ENCODE data around the gene PDZRN3. TPM values are rescaled to one million over a fixed set of nuclear protein-coding genes. Genes with fewer than 3 reads are reported as not detected.

Gene PDZRN3
- total and polyA plus RNA-seq, 5 donors from 2014 or later, result not detected

GRCh38 chr3:73381551-73381950 lies 243.2 kb downstream of the PDZRN3 start:
- H3K4me3 Mint-ChIP-seq, result no peak overlapping the region
- Histone ChIP-seq H3K4me3 (ENCODE audit: low read depth, low read length) (no peak overlapping the region), H3K4me1 (ENCODE audit: control insufficient read depth, insufficient read depth, low read length, poor library complexity, severe bottlenecking) (no peaks in the 10 kb centered on the region), H3K27ac (ENCODE audit: insufficient read depth, low read length, poor library complexity, severe bottlenecking) (no peak overlapping the region), H3K27me3 (ENCODE audit: control insufficient read depth, insufficient read depth, low read length) (no peaks in the 10 kb centered on the region), H3K36me3 (ENCODE audit: control insufficient read depth, insufficient read depth, low read length) (no peaks in the 10 kb centered on the region), H3K9me3 (ENCODE audit: control insufficient read depth in 2 of 2, low read length in 2 of 2) (no peaks in the 10 kb centered on the region)
- no peaks in the 10 kb centered on the region for H3K36me3 Mint-ChIP-seq
- DNase-seq (no peak), ATAC-seq (ENCODE audit: low read depth in 2 of 2) (no peak)
- no peak overlapping the region for H3K27ac Mint-ChIP-seq
- H3K9me3 Mint-ChIP-seq, result peaks cover 0 to 5% (median 4%) of the 10 kb centered on the region in 7 donors
- no peaks in the 10 kb centered on the region for H3K27me3 Mint-ChIP-seq
- H3K4me1 Mint-ChIP-seq, result no peaks in the 10 kb centered on the region

GRCh38 chr3:73380735-73381532 lies 243.8 kb downstream of the PDZRN3 start:
- no peaks in the 10 kb centered on the region for H3K4me1 ChIP-seq (ENCODE audit: control insufficient read depth, insufficient read depth, low read length, poor library complexity, severe bottlenecking)
- no peak overlapping the region for H3K4me3 ChIP-seq (ENCODE audit: low read depth, low read length)
- no peaks in the 10 kb centered on the region for H3K36me3 ChIP-seq (ENCODE audit: control insufficient read depth, insufficient read depth, low read length)
- no peak overlapping the region for H3K27ac ChIP-seq (ENCODE audit: insufficient read depth, low read length, poor library complexity, severe bottlenecking)
- H3K4me3 Mint-ChIP-seq, result no peak overlapping the region
- no peaks in the 10 kb centered on the region for H3K27me3 ChIP-seq (ENCODE audit: control insufficient read depth, insufficient read depth, low read length)
- H3K4me1 Mint-ChIP-seq, result no peaks in the 10 kb centered on the region
- H3K27me3 Mint-ChIP-seq, result no peaks in the 10 kb centered on the region
- H3K36me3 Mint-ChIP-seq, result no peaks in the 10 kb centered on the region
- H3K9me3 ChIP-seq (ENCODE audit: control insufficient read depth in 2 of 2, low read length in 2 of 2), result no peaks in the 10 kb centered on the region
- ATAC-seq (ENCODE audit: low read depth in 2 of 2) (no peak), DNase-seq (no peak)
- H3K27ac Mint-ChIP-seq, result no peak overlapping the region
- peaks cover 0 to 5% (median 4%) of the 10 kb centered on the region in 7 donors for H3K9me3 Mint-ChIP-seq

- Mint-ChIP-seq H3K27ac (no peak overlapping the region), H3K9me3 (peaks cover 0 to 11% (median 4%) of the 10 kb centered on the region in 7 donors), H3K4me3 (no peak overlapping the region), H3K27me3 (no peaks in the 10 kb centered on the region), H3K4me1 (no peaks in the 10 kb centered on the region), H3K36me3 (no peaks in the 10 kb centered on the region)
- Histone ChIP-seq H3K27me3 (ENCODE audit: control insufficient read depth, insufficient read depth, low read length) (no peaks in the 10 kb centered on the region), H3K9me3 (ENCODE audit: control insufficient read depth in 2 of 2, low read length in 2 of 2) (no peaks in the 10 kb centered on the region), H3K27ac (ENCODE audit: insufficient read depth, low read length, poor library complexity, severe bottlenecking) (no peak overlapping the region), H3K36me3 (ENCODE audit: control insufficient read depth, insufficient read depth, low read length) (no peaks in the 10 kb centered on the region), H3K4me3 (ENCODE audit: low read depth, low read length) (no peak overlapping the region), H3K4me1 (ENCODE audit: control insufficient read depth, insufficient read depth, low read length, poor library complexity, severe bottlenecking) (no peaks in the 10 kb centered on the region)
- ATAC-seq (ENCODE audit: low read depth in 2 of 2) (no peak), DNase-seq (no peak)
Observed at GRCh38 chr3:73379465-73379864, 245.3 kb downstream of the PDZRN3 start.

- H3K27me3 ChIP-seq (ENCODE audit: control insufficient read depth, insufficient read depth, low read length), result no peaks in the 10 kb centered on the region
- Mint-ChIP-seq H3K9me3 (peaks cover 0 to 12% (median 4%) of the 10 kb centered on the region in 7 donors), H3K27me3 (no peaks in the 10 kb centered on the region), H3K4me3 (no peak overlapping the region), H3K36me3 (no peaks in the 10 kb centered on the region), H3K27ac (no peak overlapping the region), H3K4me1 (no peaks in the 10 kb centered on the region)
- no peak overlapping the region for H3K4me3 ChIP-seq (ENCODE audit: low read depth, low read length)
- no peaks in the 10 kb centered on the region for H3K4me1 ChIP-seq (ENCODE audit: control insufficient read depth, insufficient read depth, low read length, poor library complexity, severe bottlenecking)
- H3K36me3 ChIP-seq (ENCODE audit: control insufficient read depth, insufficient read depth, low read length), result no peaks in the 10 kb centered on the region
- DNase-seq, result no peak
- no peak for ATAC-seq (ENCODE audit: low read depth in 2 of 2)
- no peak overlapping the region for H3K27ac ChIP-seq (ENCODE audit: insufficient read depth, low read length, poor library complexity, severe bottlenecking)
- H3K9me3 ChIP-seq (ENCODE audit: control insufficient read depth in 2 of 2, low read length in 2 of 2), result no peaks in the 10 kb centered on the region
Observed at GRCh38 chr3:73378207-73378606, 246.5 kb downstream of the PDZRN3 start.

GRCh38 chr3:73365756-73366397 lies 258.9 kb downstream of the PDZRN3 start:
- Mint-ChIP-seq H3K4me1 (no peaks in the 10 kb centered on the region), H3K9me3 (peaks cover 0 to 9% (median 0%) of the 10 kb centered on the region in 7 donors), H3K36me3 (no peaks in the 10 kb centered on the region), H3K4me3 (no peak overlapping the region), H3K27ac (no peak overlapping the region), H3K27me3 (no peaks in the 10 kb centered on the region)
- no peaks in the 10 kb centered on the region for H3K9me3 ChIP-seq (ENCODE audit: control insufficient read depth in 2 of 2, low read length in 2 of 2)
- H3K36me3 ChIP-seq (ENCODE audit: control insufficient read depth, insufficient read depth, low read length), result no peaks in the 10 kb centered on the region
- no peaks in the 10 kb centered on the region for H3K4me1 ChIP-seq (ENCODE audit: control insufficient read depth, insufficient read depth, low read length, poor library complexity, severe bottlenecking)
- DNase-seq (no peak), ATAC-seq (ENCODE audit: low read depth in 2 of 2) (no peak)
- H3K4me3 ChIP-seq (ENCODE audit: low read depth, low read length), result no peak overlapping the region
- H3K27ac ChIP-seq (ENCODE audit: insufficient read depth, low read length, poor library complexity, severe bottlenecking), result no peak overlapping the region
- H3K27me3 ChIP-seq (ENCODE audit: control insufficient read depth, insufficient read depth, low read length), result no peaks in the 10 kb centered on the region

GRCh38 chr3:73364517-73364916 lies 260.2 kb downstream of the PDZRN3 start:
- no peaks in the 10 kb centered on the region for H3K4me1 ChIP-seq (ENCODE audit: control insufficient read depth, insufficient read depth, low read length, poor library complexity, severe bottlenecking)
- no peaks in the 10 kb centered on the region for H3K4me1 Mint-ChIP-seq
- no peaks in the 10 kb centered on the region for H3K9me3 ChIP-seq (ENCODE audit: control insufficient read depth in 2 of 2, low read length in 2 of 2)
- no peaks in the 10 kb centered on the region for H3K36me3 Mint-ChIP-seq
- H3K27ac ChIP-seq (ENCODE audit: insufficient read depth, low read length, poor library complexity, severe bottlenecking), result no peak overlapping the region
- no peak overlapping the region for H3K4me3 Mint-ChIP-seq
- no peak overlapping the region for H3K27ac Mint-ChIP-seq
- H3K27me3 ChIP-seq (ENCODE audit: control insufficient read depth, insufficient read depth, low read length), result no peaks in the 10 kb centered on the region
- H3K36me3 ChIP-seq (ENCODE audit: control insufficient read depth, insufficient read depth, low read length), result no peaks in the 10 kb centered on the region
- DNase-seq (no peak), ATAC-seq (ENCODE audit: low read depth in 2 of 2) (no peak)
- no peak overlapping the region for H3K4me3 ChIP-seq (ENCODE audit: low read depth, low read length)
- H3K27me3 Mint-ChIP-seq, result no peaks in the 10 kb centered on the region
- H3K9me3 Mint-ChIP-seq, result peaks cover 0 to 7% (median 1%) of the 10 kb centered on the region in 7 donors

GRCh38 chr3:73363093-73363492 lies 261.6 kb downstream of the PDZRN3 start:
- H3K9me3 ChIP-seq (ENCODE audit: control insufficient read depth in 2 of 2, low read length in 2 of 2), result no peaks in the 10 kb centered on the region
- H3K36me3 ChIP-seq (ENCODE audit: control insufficient read depth, insufficient read depth, low read length), result no peaks in the 10 kb centered on the region
- no peak overlapping the region for H3K27ac ChIP-seq (ENCODE audit: insufficient read depth, low read length, poor library complexity, severe bottlenecking)
- Mint-ChIP-seq H3K9me3 (peaks cover 0 to 7% (median 1%) of the 10 kb centered on the region in 7 donors), H3K27ac (peak overlapping the region in 1 of 3 donors; percentile 64), H3K27me3 (no peaks in the 10 kb centered on the region), H3K4me3 (no peak overlapping the region), H3K4me1 (no peaks in the 10 kb centered on the region), H3K36me3 (no peaks in the 10 kb centered on the region)
- DNase-seq (no peak), ATAC-seq (ENCODE audit: low read depth in 2 of 2) (no peak)
- no peaks in the 10 kb centered on the region for H3K4me1 ChIP-seq (ENCODE audit: control insufficient read depth, insufficient read depth, low read length, poor library complexity, severe bottlenecking)
- no peaks in the 10 kb centered on the region for H3K27me3 ChIP-seq (ENCODE audit: control insufficient read depth, insufficient read depth, low read length)
- no peak overlapping the region for H3K4me3 ChIP-seq (ENCODE audit: low read depth, low read length)

GRCh38 chr3:73361591-73361990 lies 263.1 kb downstream of the PDZRN3 start:
- no peak for ATAC-seq (ENCODE audit: low read depth in 2 of 2)
- H3K4me1 ChIP-seq (ENCODE audit: control insufficient read depth, insufficient read depth, low read length, poor library complexity, severe bottlenecking), result no peaks in the 10 kb centered on the region
- DNase-seq, result no peak
- H3K4me3 Mint-ChIP-seq, result no peak overlapping the region
- H3K36me3 ChIP-seq (ENCODE audit: control insufficient read depth, insufficient read depth, low read length), result no peaks in the 10 kb centered on the region
- H3K9me3 ChIP-seq (ENCODE audit: control insufficient read depth in 2 of 2, low read length in 2 of 2), result no peaks in the 10 kb centered on the region
- no peak overlapping the region for H3K27ac ChIP-seq (ENCODE audit: insufficient read depth, low read length, poor library complexity, severe bottlenecking)
- H3K27me3 Mint-ChIP-seq, result no peaks in the 10 kb centered on the region
- no peak overlapping the region for H3K4me3 ChIP-seq (ENCODE audit: low read depth, low read length)
- H3K4me1 Mint-ChIP-seq, result no peaks in the 10 kb centered on the region
- peaks cover 0 to 7% (median 1%) of the 10 kb centered on the region in 7 donors for H3K9me3 Mint-ChIP-seq
- H3K27ac Mint-ChIP-seq, result no peak overlapping the region
- H3K27me3 ChIP-seq (ENCODE audit: control insufficient read depth, insufficient read depth, low read length), result no peaks in the 10 kb centered on the region
- no peaks in the 10 kb centered on the region for H3K36me3 Mint-ChIP-seq
